Suppressor macrophage treated with lipopolysaccharide for 1 hour (primary cell): ENCODE data around the gene DNAJB6.
"Not testable (repeated sequence)": the region's sequence is repeated elsewhere in the genome, so short reads cannot be mapped to it uniquely, and the experiment has no call there.

Source experiments
- DNase-seq, 3 donors: peaks; one replicate each; pipeline ENCODE4 v3.0.0-alpha.2; 2020 to 2022

DNAJB6 gene

DNA sequence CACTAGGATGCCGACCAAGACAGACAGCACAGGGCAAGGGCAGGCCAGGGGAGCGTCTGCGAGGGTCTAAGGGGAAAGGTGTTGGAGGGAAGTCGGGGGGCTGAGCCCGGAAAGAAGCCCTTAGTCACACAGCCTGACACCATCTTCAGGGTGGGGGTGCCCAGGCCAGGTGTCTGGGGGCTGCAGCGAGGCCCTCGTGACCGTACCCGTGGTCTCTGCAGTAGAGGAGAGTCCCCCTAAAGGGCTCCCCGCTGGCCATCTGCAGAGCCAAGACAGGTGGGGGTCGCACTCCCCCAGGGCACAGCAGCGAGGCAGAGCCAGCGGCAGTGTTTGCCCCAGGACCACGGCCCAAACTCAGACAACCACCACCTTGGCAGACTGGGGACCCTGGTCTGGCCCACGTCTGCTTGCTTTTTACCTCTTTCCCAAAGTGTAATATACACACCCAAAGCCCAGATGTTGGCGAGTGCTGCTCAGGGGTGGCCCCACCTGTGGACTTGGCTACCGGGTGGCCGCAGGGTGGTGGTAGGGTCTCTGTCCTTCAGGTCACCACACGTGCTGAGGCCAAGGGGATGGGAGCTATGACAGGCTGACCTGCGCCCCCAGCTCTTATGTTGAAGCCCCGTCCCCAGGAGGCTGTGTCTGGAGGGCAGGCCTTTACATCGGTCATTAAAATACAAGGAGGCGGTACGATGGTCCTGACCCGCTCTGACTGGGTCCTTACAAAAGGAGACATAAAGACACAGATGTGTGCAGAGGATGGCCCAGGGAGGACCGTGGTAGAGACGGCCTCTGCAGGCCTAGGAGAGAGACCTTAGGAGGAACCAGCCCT lies 107.4 kb downstream of the DNAJB6 start:
- no peak for DNase-seq

DNA sequence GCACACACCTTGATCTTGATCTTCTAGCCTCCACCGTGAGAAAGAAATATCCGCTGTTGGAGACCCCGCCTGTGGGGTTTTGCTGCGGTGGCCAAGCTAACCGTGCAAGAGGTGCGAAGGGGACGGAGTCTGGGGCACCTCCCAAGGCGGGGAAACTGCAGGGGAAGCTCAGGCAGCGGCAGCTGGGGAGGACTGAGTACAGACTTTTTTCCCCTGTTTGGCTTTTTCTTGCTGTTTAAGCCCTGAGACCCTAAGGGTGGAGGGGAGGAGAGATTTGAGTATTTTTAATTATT lies 108.0 kb downstream of the DNAJB6 start:
- no peak for DNase-seq

DNA sequence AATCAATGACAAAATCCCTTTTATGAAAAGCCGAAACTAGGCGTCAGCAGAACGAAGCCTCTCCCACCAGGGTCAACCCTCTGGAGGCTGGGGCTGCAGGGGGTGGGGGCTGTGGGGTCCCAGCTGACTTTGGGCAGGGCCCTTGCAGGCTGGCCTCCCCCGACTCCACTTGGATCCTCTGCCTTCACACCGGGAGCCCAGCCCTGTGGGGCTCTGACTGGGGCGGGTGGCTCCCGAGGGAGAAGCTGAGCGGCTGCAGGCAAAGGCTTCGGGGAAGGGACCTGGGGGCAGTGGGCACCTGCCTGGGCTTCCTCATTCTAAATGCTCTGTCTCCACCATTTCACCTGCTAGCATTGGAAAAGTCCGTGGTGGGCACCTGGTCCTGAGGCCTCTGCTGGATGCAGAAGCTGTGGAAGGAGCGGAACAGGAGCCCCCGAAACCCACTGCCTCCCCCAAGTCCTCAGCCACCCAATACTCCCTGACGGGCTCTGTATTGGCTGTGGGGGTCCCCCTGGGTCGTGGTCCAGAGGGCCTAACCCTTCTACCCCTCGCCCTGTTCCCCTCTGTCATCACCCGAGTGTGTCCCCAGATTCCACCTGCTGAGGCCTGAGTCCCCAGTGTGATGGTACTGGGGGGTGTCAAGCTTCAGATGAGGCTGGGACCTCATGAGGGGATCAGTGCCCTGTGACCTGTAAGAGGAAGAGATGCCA lies 108.6 kb downstream of the DNAJB6 start:
- no peak for DNase-seq

DNA sequence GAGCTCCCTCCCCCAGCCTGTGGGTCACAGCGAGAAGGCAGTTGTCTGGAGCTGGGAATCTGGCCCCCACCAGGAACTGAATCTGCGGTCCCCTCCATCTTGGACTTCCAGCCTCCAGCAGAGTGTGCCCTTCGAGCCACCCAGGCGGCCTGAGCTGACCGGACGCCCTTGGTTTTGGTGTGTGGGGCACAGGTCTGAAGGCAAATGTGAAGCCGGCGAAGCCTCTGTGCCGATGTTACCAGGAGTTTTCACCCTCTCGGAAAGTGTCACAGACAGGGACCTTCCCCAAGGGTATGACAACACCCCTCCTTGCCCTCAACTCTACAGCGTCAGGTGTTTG lies 109.1 kb downstream of the DNAJB6 start:
- DNase-seq = no peak

DNA sequence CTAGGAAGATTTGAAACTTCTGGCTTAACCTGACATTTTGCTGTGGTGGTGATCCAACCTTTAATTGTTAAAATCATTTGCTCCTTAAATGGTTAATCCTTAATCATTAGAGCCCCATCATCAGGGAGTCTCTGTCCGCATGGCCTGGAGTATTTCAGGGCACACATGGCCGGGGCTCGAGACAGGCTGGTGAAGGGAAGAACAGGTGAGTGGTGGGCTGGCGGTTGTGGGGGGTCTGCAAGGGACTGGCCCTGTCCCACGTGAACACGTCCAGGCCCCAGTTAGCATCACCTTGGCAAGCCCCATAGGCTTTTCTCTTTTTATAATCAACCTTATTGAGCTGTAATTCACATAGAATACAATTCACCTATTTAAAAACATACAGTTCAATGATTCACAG lies 109.5 kb downstream of the DNAJB6 start:
- DNase-seq = no peak

DNA sequence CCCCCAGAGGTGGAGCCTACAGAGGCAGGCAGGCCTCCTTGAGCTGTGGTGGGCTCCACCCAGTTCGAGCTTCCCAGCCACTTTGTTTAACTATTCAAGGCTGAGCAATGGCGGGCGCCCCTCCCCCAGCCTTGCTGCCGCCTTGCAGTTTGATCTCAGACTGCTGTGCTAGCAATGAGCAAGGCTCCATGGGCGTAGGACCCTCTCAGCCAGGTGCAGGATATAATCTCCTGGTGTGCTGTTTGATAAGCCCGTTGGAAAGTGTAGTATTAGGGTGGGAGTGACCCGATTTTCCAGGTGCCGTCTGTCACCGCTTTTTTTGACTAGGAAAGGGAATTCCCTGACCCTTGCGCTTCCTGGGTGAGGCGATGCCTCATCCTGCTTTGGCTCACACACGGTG lies 117.2 kb downstream of the DNAJB6 start:
- DNase-seq = not testable (repeated sequence)

DNA sequence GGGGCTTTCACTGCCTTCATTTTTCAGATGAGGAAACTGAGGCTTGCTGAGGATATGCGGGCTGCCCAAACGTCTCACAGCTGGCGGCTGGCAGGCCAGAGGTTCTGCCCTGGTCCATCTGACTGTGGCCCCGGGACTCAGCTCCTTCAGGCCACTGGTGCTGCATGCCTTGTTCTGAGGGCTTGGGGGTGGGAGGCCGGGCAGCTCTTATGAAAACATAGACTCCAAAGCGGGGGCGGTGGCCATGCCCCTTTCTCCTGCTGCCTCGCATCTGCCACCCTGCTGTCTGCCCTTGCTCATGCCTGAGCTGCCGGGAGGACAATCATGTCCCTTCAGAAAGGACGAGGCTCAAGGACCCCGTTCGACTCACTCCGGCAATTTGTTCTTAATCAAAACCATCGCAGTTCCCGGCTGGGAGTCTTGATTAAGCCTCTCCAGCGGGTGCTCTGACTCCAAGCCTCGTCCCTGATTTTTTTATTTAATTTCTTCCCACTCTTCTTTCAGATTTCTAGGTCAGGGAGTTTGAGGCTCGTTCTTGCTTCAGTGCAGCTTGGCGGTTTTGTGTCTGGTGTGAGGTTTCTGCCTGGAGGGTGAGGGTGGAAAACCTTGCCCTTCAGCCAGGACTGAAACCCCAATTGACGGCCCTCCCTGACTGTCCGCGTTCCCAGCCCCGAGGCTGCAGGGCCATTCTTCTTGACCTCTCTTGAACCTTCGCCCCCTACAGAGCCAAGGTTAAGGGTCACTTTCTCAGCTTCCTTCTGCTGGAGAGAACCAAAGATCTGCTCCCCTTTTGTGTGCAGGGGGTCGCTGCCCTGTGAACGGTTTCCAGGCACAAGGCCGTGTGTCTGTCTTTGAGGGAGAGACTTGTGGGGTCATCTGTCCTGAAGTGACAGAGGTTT lies 120.8 kb downstream of the DNAJB6 start:
- DNase-seq = no peak

DNA sequence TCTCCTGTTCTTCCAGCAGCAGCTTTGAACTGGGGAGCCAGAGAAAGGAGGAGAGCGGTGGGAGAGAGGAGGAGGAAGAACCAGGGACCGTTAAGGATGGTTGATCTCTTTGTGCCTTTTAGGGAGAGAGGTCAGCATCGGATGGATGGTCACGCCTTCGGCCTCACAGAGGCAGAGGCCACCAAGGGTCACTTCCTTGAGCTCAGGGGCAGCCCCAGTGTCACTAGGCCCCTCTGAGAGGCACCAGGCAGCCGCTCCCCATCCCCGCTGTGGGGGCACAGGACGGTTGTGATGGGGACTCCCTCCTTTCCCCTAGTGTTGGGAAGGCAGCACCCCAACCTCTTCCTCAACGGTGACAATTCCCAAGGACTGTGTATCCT lies 121.4 kb downstream of the DNAJB6 start:
- no peak for DNase-seq

DNA sequence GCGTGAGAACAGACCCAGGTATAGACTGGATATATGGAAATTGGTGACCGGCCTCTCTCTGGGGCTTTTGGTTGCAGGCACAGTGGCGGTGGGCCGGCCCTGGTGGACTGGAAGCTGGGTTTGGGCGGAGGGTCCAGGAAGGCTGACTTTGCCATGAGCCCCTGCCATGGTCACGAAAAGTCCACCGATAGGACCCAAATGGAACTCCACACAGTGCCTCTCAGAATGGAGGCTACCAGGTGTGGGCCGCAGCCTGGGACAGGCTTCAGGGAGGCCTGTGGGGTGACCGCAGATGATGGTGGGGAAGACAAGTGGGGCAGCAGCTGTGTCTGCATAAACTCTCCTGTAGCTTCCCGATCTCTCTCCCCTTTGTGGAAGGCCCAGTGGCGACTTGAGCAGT lies 123.2 kb downstream of the DNAJB6 start:
- DNase-seq = no peak

DNA sequence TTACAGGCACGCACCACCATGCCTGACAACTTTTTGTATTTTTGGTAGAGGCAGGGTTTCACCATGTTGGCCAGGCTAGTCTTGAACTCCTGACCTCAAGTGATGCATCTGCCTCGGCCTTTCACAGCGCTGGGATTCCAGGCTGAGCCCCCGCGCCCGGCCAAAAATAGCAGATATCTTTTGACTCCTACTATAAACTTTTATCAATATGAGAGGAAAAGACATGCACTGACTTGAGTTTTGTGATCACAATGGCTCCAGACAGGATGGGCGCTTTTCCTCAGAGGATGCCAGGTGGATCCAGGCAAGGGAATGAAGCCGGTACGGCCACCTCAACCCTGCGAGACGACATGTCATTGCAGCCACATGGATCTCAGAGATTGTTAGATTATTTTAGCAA lies 123.9 kb downstream of the DNAJB6 start:
- no peak for DNase-seq

DNA sequence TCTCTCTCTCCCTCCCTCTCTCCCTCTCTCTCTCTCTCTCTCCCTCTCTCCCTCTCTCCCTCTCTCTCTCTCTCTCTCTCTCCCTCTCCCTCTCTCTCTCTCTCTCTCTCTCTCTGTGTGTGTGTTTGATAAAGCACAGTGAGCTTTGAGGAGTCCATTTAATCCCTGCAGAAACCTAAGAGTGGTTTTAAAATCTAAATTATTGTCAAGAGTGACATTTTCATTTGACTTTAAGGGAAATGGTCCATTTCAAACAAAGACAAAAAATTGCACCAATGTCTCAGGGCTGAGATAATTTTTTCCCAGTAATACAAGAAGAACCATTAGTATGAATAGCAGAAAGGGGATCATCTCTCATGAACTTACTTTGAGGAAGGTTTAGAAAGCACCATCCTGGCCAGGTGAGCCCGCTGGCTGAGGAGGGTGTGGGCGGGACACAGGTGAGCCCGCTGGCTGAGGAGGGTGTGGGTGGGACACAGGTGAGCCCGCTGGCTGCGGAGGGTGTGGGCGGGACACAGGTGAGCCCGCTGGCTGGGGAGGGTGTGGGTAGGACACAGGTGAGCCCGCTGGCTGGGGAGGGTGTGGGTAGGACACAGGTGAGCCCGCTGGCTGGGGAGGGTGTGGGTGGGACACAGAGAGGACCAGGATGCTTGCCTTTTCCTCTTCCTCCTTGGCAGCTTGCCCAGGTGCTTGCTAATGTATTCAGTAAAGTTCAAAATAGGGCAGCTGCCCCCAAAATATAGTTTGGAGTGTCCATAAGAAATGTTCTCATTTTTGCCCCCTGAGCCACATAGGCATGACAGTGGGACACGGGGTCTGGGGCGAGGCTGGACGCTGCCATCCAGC lies 125.0 kb downstream of the DNAJB6 start:
- no peak for DNase-seq

DNA sequence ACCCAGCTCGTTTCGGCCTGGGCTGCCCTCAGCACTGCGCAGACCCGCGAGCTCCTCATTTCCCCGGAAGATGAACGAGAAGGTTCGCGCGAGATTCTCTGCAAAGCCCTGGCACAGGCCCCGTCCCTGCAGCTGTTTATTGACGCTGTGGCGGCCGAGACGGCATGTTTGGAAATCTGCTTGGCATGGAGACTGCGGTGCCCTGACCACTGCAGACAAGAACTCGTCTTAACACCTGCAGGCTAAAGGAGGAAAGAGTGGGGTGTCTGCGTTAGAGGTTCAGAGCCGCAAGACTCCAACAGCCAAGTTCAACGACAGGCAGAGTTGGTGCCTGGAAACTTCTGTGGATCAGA lies 125.6 kb downstream of the DNAJB6 start:
- DNase-seq = no peak

DNA sequence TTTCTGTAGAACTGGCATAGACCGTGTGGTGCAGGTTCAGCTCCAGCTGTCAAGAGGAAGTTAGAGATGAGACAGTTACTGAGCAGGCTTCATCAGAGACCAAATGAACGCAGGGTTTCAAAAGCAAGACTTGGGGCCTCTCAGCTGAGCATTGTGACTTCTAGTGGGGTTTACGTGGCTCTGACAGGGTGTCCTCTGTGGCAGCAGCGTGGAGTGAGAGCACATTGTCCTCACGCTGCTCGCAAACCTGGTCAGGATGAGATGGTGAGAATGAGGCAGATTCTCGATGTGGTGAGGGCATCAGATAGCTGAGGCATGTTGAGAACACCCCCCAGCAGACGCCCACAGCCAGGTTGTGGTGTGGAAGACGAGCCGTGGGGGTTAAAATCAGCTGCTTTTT lies 126.0 kb downstream of the DNAJB6 start:
- DNase-seq = no peak

DNA sequence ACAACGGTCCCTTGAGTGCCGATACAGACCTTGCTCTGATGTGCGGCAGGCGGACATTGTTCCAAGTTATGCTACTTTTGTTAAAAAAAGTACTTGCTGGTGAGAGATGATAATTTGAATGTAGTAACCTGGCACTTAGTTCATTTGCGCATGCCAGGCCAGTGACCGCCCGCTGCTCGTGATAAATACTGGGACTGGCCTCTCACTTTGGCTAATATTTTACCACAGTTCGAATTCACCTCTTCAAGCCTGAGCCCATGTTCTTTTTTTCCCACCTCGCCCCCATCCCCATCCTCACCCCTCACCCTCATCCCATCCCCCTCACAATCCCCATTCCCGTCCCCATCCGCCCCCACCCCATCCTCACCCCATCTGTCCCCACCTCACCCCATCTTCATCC lies 126.4 kb downstream of the DNAJB6 start:
- DNase-seq = no peak

DNA sequence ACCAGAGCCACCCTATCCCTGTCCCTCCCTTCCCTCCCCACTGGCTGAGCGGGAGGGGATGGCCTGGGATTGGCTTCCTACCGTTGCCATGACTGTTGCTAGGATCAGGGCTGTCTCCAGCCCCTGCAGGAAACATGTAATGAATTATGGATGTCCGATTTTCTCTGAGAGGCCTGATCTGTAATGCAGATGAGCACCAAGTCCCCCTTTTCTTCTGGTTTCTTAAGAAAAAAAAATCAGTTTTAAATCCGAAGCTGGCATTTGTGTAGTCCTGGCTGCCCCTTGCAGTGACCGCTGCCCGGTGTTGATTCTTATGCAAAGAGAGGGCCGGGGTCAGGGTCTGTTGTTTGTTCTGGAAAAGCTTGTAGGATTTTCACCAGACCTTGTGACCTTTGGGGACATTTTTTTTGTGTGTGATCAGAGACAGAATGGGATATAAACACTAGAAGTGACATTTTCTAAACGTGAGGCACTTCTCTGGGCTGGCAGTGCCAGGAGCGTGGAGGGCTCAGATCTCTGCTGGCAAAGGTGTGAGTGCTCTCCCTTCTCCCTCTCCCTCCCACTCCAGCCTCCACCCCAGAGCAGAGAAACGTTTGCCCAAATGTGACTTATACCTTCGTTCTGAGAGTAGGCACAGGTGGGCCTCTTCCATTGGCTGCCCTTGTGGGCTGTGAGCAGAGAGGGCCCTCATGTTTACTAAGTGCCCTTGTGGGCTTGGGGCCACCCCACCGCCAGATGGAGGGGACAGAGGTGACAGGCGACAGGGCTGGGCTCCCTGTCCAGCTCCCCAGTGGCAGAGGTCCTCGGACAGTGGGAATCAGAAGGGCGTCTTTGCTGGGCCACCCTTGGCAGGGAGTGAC lies 127.5 kb downstream of the DNAJB6 start:
- no peak for DNase-seq

DNA sequence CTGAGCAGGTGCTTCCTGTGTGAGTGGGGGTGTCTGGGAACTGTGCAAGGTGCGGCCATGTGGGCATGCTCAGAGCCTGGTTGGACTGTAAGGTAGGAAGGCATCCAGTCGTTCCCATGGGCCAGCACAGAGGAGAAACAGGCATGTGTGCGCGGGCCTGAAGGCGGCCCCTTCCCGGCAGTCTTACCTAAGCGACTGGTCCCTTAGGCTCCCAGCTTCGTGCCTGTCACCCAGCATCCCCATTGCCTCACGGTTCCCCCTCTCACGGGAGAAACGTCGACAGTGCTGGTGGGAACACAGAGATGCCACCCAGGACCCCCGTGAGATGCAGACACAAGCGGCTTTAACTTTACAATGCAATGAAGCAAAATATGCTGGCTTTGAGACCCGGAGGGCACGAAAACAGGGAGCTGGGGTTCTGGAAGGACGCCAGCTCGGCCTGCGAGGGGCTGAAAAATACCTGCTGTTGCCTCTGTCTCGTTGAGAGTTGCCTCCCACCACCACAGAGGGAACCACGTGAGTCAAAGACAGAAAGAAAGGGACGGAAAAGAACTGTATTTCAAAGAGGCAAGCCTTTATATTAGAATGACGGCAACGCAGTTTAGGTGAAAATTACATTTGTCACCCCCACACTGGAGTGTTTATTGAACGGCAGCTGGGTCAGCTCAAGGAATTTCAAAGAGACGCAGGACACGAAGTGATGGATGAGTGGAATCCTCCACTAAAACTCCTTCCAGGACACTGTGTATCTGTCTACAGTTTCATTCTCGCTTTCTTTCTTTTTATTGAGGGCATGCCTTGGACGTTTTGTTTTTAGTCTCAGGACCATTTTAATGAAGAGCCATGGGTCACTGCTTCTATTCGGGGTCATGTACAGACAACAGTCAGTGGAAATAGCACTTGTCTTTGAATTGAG lies 128.4 kb downstream of the DNAJB6 start:
- no peak for DNase-seq

DNA sequence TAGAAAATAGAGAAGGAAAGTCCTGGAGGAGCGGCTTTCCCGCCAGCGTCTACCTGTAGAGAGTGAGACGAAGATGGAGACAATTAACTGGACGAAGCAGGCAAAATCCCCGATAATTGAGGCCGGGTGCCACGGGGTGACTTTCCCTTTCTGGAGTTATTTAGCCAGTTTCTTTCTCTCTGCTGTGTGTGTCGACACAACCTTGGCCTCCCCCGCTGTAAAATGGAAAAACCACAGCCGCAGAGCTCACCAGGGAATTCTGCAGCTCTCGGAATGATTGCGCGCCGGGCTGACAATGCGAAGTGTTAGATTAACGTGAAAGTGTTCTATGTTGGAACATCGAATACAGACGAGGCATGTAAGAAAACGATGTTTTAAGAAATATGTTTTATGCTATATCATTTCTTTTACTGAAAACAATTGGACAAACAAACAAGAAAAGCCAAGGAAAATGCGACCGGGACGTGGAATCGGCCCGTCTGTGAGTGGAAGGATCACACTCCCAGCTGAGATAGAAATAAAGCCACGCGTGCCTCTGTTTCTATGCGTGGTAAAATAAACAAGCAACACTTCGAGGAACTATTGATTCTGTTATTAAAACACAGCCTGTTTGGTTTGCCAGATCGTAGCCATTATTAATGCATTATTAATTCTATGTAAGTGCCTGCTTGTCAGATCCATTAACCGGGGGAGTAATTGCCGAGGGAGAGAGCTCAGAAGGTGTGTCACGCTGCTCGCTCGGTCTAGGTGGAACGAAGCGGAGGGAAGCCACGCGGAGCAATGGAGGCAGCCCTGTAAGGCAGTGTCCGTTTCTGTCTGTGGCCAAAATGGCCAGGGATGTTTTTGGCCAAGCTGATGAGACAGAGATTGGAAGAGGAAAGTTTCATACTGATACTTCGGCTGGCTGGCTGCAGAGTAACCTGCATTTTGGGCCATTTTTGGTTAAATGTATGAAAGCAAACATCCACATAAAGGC lies 129.4 kb downstream of the DNAJB6 start:
- no peak for DNase-seq

DNA sequence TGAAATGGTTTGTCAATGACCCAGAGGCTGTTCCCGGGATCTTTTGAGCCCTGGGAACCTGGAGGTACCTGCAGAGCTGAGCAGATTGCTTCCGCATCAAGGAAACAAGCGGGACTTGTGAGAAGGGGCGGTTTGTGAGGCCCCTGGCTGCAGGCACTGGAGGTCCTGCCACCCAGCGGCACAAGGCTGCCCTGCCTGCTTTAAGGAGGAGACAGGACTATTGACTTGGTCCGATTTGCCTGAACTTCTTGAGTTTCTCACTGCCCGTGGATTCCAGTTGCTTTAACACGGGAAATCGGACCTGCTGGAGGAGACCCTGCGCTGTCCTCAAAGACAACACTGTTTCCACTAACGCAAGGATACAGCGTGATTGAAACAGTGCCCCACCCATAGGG lies 130.1 kb downstream of the DNAJB6 start:
- no peak for DNase-seq
